GM12878 (cell line): ENCODE results near the gene SETBP1. TPM values are rescaled to one million over a fixed set of nuclear protein-coding genes. Genes with fewer than 3 reads are reported as not detected.
"Not testable (repeated sequence)": the region's sequence is repeated elsewhere in the genome, so short reads cannot be mapped to it uniquely, and the experiment has no call there.

Experiments used
- ATAC-seq: fragments of 200-7000 bp; cut with Tn5 transposase; 3 replicates; pipeline ENCODE4 v1.9.1; 2020; ENCODE audit warnings: mild to moderate bottlenecking, moderate library complexity
- BruUV-seq: library from RNA; stranded (reverse); fragments of 400-500 nt; replicated peaks from 2 replicates; lab custom pipeline; 2021; lab: Mats Ljungman, UMichigan
- CTCF ChIA-PET: fragments of 300-600 bp; sonication (Branson Sonifier 250); formaldehyde crosslinking; extraction: SDS; loops from one replicate; lab custom pipeline; 2021; ENCODE audit warnings: inconsistent platforms; lab: Yijun Ruan, JAX
- POLR2A ChIA-PET: fragments of 350-600 bp; formaldehyde crosslinking; extraction: SDS; loops from one replicate; lab custom pipeline; 2021; ENCODE audit warnings: inconsistent platforms; lab: Charles Lee
- RAD21 ChIA-PET: fragments of 300-600 bp; sonication (Branson Sonifier 250); formaldehyde crosslinking; loops from one replicate; lab custom pipeline; 2023; ENCODE audit warnings: antibody characterized with exemption; ENCODE audit not compliant: unreplicated experiment; lab: Charles Lee
- SMC1A ChIA-PET: fragments of 300-600 bp; sonication (Branson Sonifier 250); formaldehyde crosslinking; loops from one replicate; lab custom pipeline; 2023; ENCODE audit not compliant: unreplicated experiment, uncharacterized antibody; lab: Charles Lee
- DNase-seq: peaks from one replicate; pipeline ENCODE4 v3.0.0-alpha.2; 2011; ENCODE audit warnings: low read depth, low spot score
- FAIRE-seq: peaks from 3 replicates; lab custom pipeline; 2011; peaks lifted over from hg19 to GRCh38; lab: Jason Lieb, UNC
- H2AFZ ChIP-seq: 2 replicates; pipeline ENCODE4 v1.6.0; 2011; ENCODE audit warnings: low read depth, low read length, control low read depth; ENCODE audit not compliant: control insufficient read depth
- H3K27ac ChIP-seq: 2 replicates; pipeline ENCODE4 v1.5.1; 2011; ENCODE audit warnings: control low read depth; ENCODE audit not compliant: control insufficient read depth, insufficient read depth
- H3K27me3 ChIP-seq, 2 experiments: replicated peaks in 1 of 2; 2 replicates each; pipeline versions ENCODE4 v1.6.0 to v1.6.1; 2011; ENCODE audit warnings: low read length in 1 of 2; ENCODE audit not compliant: control insufficient read depth in 2 of 2, insufficient read depth in 2 of 2
- H3K36me3 ChIP-seq, 2 experiments: 2 replicates each; pipeline ENCODE4 v1.5.1; 2011; ENCODE audit warnings: low read length in 1 of 2; ENCODE audit not compliant: control insufficient read depth in 2 of 2, insufficient read depth in 2 of 2
- H3K4me1 ChIP-seq: 2 replicates; pipeline ENCODE4 v1.6.1; 2011; ENCODE audit warnings: mild to moderate bottlenecking, low read length, moderate library complexity, mixed read lengths; ENCODE audit not compliant: control insufficient read depth, insufficient read depth
- H3K4me2 ChIP-seq: 2 replicates; pipeline ENCODE4 v1.6.0; 2011; ENCODE audit warnings: control low read depth; ENCODE audit not compliant: control insufficient read depth, insufficient read depth
- H3K4me3 ChIP-seq: fragments of 200-600 bp; sonication (generic); 2 replicates; pipeline ENCODE4 v1.5.1; 2016
- H3K79me2 ChIP-seq: 2 replicates; pipeline ENCODE4 v1.6.0; 2011; ENCODE audit warnings: low read length; ENCODE audit not compliant: control insufficient read depth, insufficient read depth
- H3K9ac ChIP-seq: 2 replicates; pipeline ENCODE4 v1.8.0; 2011; ENCODE audit warnings: low read length, control low read depth, mixed read lengths; ENCODE audit not compliant: control insufficient read depth, insufficient read depth
- H3K9me3 ChIP-seq: replicated peaks from 3 replicates; pipeline ENCODE4 v1.5.1; 2011; ENCODE audit warnings: mild to moderate bottlenecking, low read length; ENCODE audit not compliant: control insufficient read depth, insufficient read depth
- H4K20me1 ChIP-seq: 2 replicates; pipeline ENCODE4 v1.6.0; 2011; ENCODE audit not compliant: control insufficient read depth, insufficient read depth
- BHLHE40 ChIP-seq, 2 experiments: fragments of 450-650 bp in 1 of 2; IDR thresholded peaks; 2 replicates each; pipeline ENCODE4 v1.6.1; 2011 to 2017; ENCODE audit warnings: low read depth in 2 of 2, borderline replicate concordance in 1 of 2, improper control_type of control experiment in 1 of 2, low read length in 1 of 2, mild to moderate bottlenecking in 1 of 2
- EP300 ChIP-seq, 2 experiments: fragments of 150-350 bp in 1 of 2; IDR thresholded peaks; 2 replicates each; pipeline ENCODE4 v1.6.1; 2011 to 2012; ENCODE audit warnings: low read depth in 2 of 2, low read length in 2 of 2, borderline replicate concordance in 1 of 2, improper control_type of control experiment in 1 of 2, inconsistent platforms in 1 of 2; ENCODE audit not compliant: control insufficient read depth in 1 of 2
- GATAD2B ChIP-seq: fragments of 450-650 bp; conservative IDR thresholded peaks from 2 replicates; pipeline ENCODE4 v1.6.1; 2017; ENCODE audit warnings: low read depth, mild to moderate bottlenecking, moderate library complexity
- IKZF1 ChIP-seq: fragments of 450-650 bp; conservative IDR thresholded peaks from 2 replicates; pipeline ENCODE4 v1.6.1; 2017; ENCODE audit warnings: antibody characterized with exemption, mild to moderate bottlenecking
- IKZF2 ChIP-seq, 2 experiments: fragments of 450-650 bp; IDR thresholded peaks; 2 replicates each; pipeline ENCODE4 v1.6.1; 2017; ENCODE audit warnings: mild to moderate bottlenecking in 2 of 2, moderate library complexity in 2 of 2
- MEF2B ChIP-seq: fragments of 450-650 bp; IDR thresholded peaks from 2 replicates; pipeline ENCODE4 v1.6.1; 2018; ENCODE audit warnings: mild to moderate bottlenecking, moderate library complexity; ENCODE audit not compliant: partially characterized antibody, poor library complexity, severe bottlenecking
- MXI1 ChIP-seq: fragments of 150-350 bp; IDR thresholded peaks from 2 replicates; pipeline ENCODE4 v1.6.1; 2011; ENCODE audit warnings: low read depth, mild to moderate bottlenecking, inconsistent platforms, low read length, improper control_type of control experiment
- POU2F2 ChIP-seq: IDR thresholded peaks from 3 replicates; pipeline ENCODE4 v1.6.1; 2011; ENCODE audit warnings: low read depth, mild to moderate bottlenecking, low read length, borderline replicate concordance
- RELB ChIP-seq: fragments of 450-650 bp; IDR thresholded peaks from 2 replicates; pipeline ENCODE4 v1.6.1; 2017; ENCODE audit warnings: low read depth, mild to moderate bottlenecking, moderate library complexity
- RUNX3 ChIP-seq: IDR thresholded peaks from 2 replicates; pipeline ENCODE4 v1.6.1; 2012; ENCODE audit warnings: low read length, inconsistent platforms
- SKIL ChIP-seq: fragments of 450-650 bp; IDR thresholded peaks from 2 replicates; pipeline ENCODE4 v1.6.1; 2017; ENCODE audit warnings: mild to moderate bottlenecking, low read depth, inconsistent platforms; ENCODE audit not compliant: poor library complexity, severe bottlenecking
- ZNF24 ChIP-seq: fragments of 450-650 bp; IDR thresholded peaks from 2 replicates; pipeline ENCODE4 v1.6.1; 2017; ENCODE audit warnings: antibody characterized with exemption, mild to moderate bottlenecking
- ZNF687 ChIP-seq: fragments of 450-650 bp; IDR thresholded peaks from 2 replicates; pipeline ENCODE4 v1.6.1; 2017; ENCODE audit warnings: mild to moderate bottlenecking, moderate library complexity
- WGBS: methylation state at CpG from one replicate; pipeline ENCODE4 v1.1.6; 2016; ENCODE audit warnings: low lambda C conversion rate; ENCODE audit not compliant: insufficient replicate concordance, insufficient coverage; ENCODE audit errors: missing lambda C conversion rate; 5-methylcytosine and 5-hydroxymethylcytosine counted together
- in situ Hi-C: fragments of 300-500 bp; cut with MboI; formaldehyde crosslinking; loops from 9 replicates; pipeline ENCODE4 v1.14.3; 2018; ENCODE audit warnings: mixed read lengths
- intact Hi-C: fragments of 100-400 bp; cut with micrococcal nuclease; formaldehyde crosslinking; loops from one replicate; pipeline ENCODE4 v1.14.2; 2022; ENCODE audit not compliant: unreplicated experiment
- polyA plus RNA-seq, 11 experiments: library from polyadenylated mRNA; depleted of rRNA in 4 of 11; unstranded in 6 of 11; stranded (reverse) in 5 of 11; fragments of >200 nt; fragmentation: Nextera tagmentation in 4 of 11; fragmentation: Illumina TruSeq in 1 of 11; extraction: Ambion mirVana in 4 of 11; extraction: Trizol in 1 of 11; gene quantifications; 1 replicate in 1 of 11; 2 replicates in 10 of 11; pipeline versions ENCODE4 v1.2.1 to v1.2.3, GENCODE V29; 2011 to 2016; ENCODE audit warnings: inconsistent platforms in 2 of 11, missing spikeins in 2 of 11, low read depth in 1 of 11
- total RNA-seq, 4 experiments: library from RNA; depleted of rRNA in 3 of 4; stranded (reverse); fragments of >200 nt in 3 of 4; fragmentation: Illumina TruSeq in 1 of 4; extraction: Trizol in 1 of 4; gene quantifications; 2 replicates each; pipeline versions ENCODE4 v1.2.1 to v1.2.3, GENCODE V29; 2013 to 2021

Gene SETBP1
- total and polyA plus RNA-seq, 10 of the 15 experiments (the other 5 are each of a cell fraction or from before 2014, with no cell fraction given), result 0.99 to 29.7 (median 8.3) TPM

- not testable (repeated sequence) for H3K79me2 ChIP-seq, H3K36me3 ChIP-seq, BruUV-seq, H3K27ac ChIP-seq, H2AFZ ChIP-seq
- TF ChIP-seq RELB, result peak; percentile 42; the same call in 1 of the 2 replicates
- TF ChIP-seq IKZF2 (IDR thresholded peaks at IDR 0.05), result peak; percentile 46 to 51
- TF ChIP-seq GATAD2B, result peak; percentile 76; the same call in 1 of the 2 replicates
- 0 out of 2 replicates have a peak, but pooled peaks have one; percentile 21 for TF ChIP-seq MXI1
- peak in 1 of 2 experiments; percentile 32; a peak in 2 of 4 replicates for TF ChIP-seq EP300 (IDR thresholded peaks at IDR 0.05; ENCODE audit: borderline replicate concordance in 1 of 2, control insufficient read depth in 1 of 2, low read depth in 2 of 2, low read length in 2 of 2)
- TF ChIP-seq POU2F2, result peak; percentile 94; the same call in 2 of the 3 replicates
- TF ChIP-seq BHLHE40 (IDR thresholded peaks at IDR 0.05; ENCODE audit: borderline replicate concordance in 1 of 2, low read depth in 2 of 2, low read length in 1 of 2), result peak; percentile 44 to 64; a peak in 3 of 4 replicates
- TF ChIP-seq MEF2B, result peak; percentile 43
- peak; percentile 62 for TF ChIP-seq RUNX3
- peak; percentile 24 for TF ChIP-seq SKIL
- TF ChIP-seq ZNF24, result peak; percentile 41; the same call in 1 of the 2 replicates
- TF ChIP-seq ZNF687, result 0 out of 2 replicates have a peak, but pooled peaks have one; percentile 28
- peak; percentile 54 for TF ChIP-seq IKZF1
- TF ChIP-seq, all 136 proteins: peak for 13; not testable (repeated sequence) for 123
- H3K9ac ChIP-seq, FAIRE-seq, H3K4me3 ChIP-seq, in situ Hi-C loops, H4K20me1 ChIP-seq, intact Hi-C loops, H3K27me3 ChIP-seq, H3K9me3 ChIP-seq, POLR2A ChIA-PET: not testable (repeated sequence)
- 15% methylated on average over 3 of the region's 3 CpGs for WGBS
- SMC1A ChIA-PET, result interaction anchor here (0.9 to 13.7 kb wide), 11 partner anchors 11 to 382 kb away, joined by 3 to 216 read pairs (median 3); no protein-coding TSS in a partner anchor
- RAD21 ChIA-PET, result interaction anchor here (0.5 to 6.6 kb wide), 6 partner anchors 12 to 166 kb away, joined by 3 to 63 read pairs (median 6); no protein-coding TSS in a partner anchor
- CTCF ChIA-PET, result interaction anchor here (0.9 to 2.9 kb wide), 4 partner anchors 12 to 491 kb away, joined by 3 to 10 read pairs (median 6); no protein-coding TSS in a partner anchor
- Histone ChIP-seq H3K4me2 (peak overlapping the region; percentile 66), H3K4me1 (peaks cover 60% of the 10 kb centered on the region)
- ATAC-seq (peak; percentile 26), DNase-seq (peak; percentile 55)
Measured at GRCh38 chr18:44721748-44722147, 41.1 kb downstream of the SETBP1 start.
